HG02884 (cell line): ENCODE results near the gene GLO1.
"Not testable (repeated sequence)": the region's sequence is repeated elsewhere in the genome, so short reads cannot be mapped to it uniquely, and the experiment has no call there.

Source experiments
- ATAC-seq: cut with Tn5 transposase; IDR thresholded peaks from one replicate; pipeline ENCODE4 v1.9.1; 2021; ENCODE audit warnings: mild to moderate bottlenecking, moderate library complexity; ENCODE audit not compliant: unreplicated experiment

GLO1 gene

GRCh38 chr6:38708496-38708895, 5.6 kb upstream of the GLO1 start:
- no peak for ATAC-seq

GRCh38 chr6:38705924-38706323, 3.0 kb upstream of the GLO1 start:
- no peak for ATAC-seq

GRCh38 chr6:38703949-38704590, 1.1 kb upstream of the GLO1 start:
- ATAC-seq, result no peak

- ATAC-seq, result no peak
These were observed 1.4 kb downstream of the GLO1 start for GRCh38 chr6:38701551-38701950.

- ATAC-seq, result not testable (repeated sequence)
These were observed 3.2 kb downstream of the GLO1 start for GRCh38 chr6:38699702-38700101.

- ATAC-seq, result no peak
These were observed 5.1 kb downstream of the GLO1 start for GRCh38 chr6:38697846-38698245.

GRCh38 chr6:38696345-38696744, 6.6 kb downstream of the GLO1 start:
- no peak for ATAC-seq

- ATAC-seq, result no peak
These were observed 7.0 kb downstream of the GLO1 start for GRCh38 chr6:38695933-38696332.

- no peak for ATAC-seq
These were observed 7.6 kb downstream of the GLO1 start for GRCh38 chr6:38695227-38695900.

GRCh38 chr6:38688579-38689087, 14.3 kb downstream of the GLO1 start:
- ATAC-seq, result no peak

- ATAC-seq, result no peak
These were observed 15.4 kb downstream of the GLO1 start for GRCh38 chr6:38687549-38687948.

GRCh38 chr6:38687043-38687353, 15.9 kb downstream of the GLO1 start:
- no peak for ATAC-seq

GRCh38 chr6:38686270-38687042, 16.5 kb downstream of the GLO1 start:
- no peak for ATAC-seq

- ATAC-seq, result no peak
These were observed 18.0 kb downstream of the GLO1 start for GRCh38 chr6:38684904-38685303.

GRCh38 chr6:38684237-38684636, 18.7 kb downstream of the GLO1 start:
- no peak for ATAC-seq

GRCh38 chr6:38681850-38682249, 21.1 kb downstream of the GLO1 start:
- ATAC-seq, result no peak

GRCh38 chr6:38679668-38680067, 23.3 kb downstream of the GLO1 start:
- no peak for ATAC-seq

- ATAC-seq, result no peak
These were observed 24.7 kb downstream of the GLO1 start for GRCh38 chr6:38678178-38678760.

GRCh38 chr6:38676974-38677544, 25.9 kb downstream of the GLO1 start:
- ATAC-seq, result no peak

- no peak for ATAC-seq
These were observed 26.5 kb downstream of the GLO1 start for GRCh38 chr6:38676236-38676973.
